Measurements from ENCODE around the gene YTHDF2.

GRCh38 chr1:28750330-28750729 is 13.6 kb downstream of the YTHDF2 start:
- TF ChIP-seq CTCF (IDR thresholded peaks at IDR 0.05) (no peak), POLR2AphosphoS5 (IDR thresholded peaks at IDR 0.05) (no peak)

All from sigmoid colon (tissue), 4 donors.